Fibroblast of the aortic adventitia (primary cell): ENCODE results near the gene MRPS14. TPM values are rescaled to one million over a fixed set of nuclear protein-coding genes. Genes with fewer than 3 reads are reported as not detected.
A peak's percentile ranks its signal among the peaks of the same experiment; 100 is the strongest.

Source experiments
- DNase-seq: peaks from one replicate; pipeline ENCODE4 v3.0.0-alpha.2; 2010; ENCODE audit warnings: low read depth
- H3K4me3 ChIP-seq: 2 replicates; pipeline ENCODE4 v1.5.1; 2011; ENCODE audit warnings: low read depth, mild to moderate bottlenecking, control low read depth, low read length, moderate library complexity
- CTCF ChIP-seq: IDR thresholded peaks from 2 replicates; pipeline ENCODE4 v1.5.1; 2011; ENCODE audit warnings: mild to moderate bottlenecking, low read length, control low read depth, inconsistent platforms; ENCODE audit not compliant: insufficient read depth
- total RNA-seq: library from RNA; depleted of rRNA; stranded (reverse); fragments of >200 nt; gene quantifications from 2 replicates; pipeline ENCODE4 v1.2.3, GENCODE V29; 2012; ENCODE audit warnings: low replicate concordance

Gene MRPS14
- total RNA-seq, 1 donor = 29.5 TPM

GRCh38 chr1:174989536-174990220 is 33.5 kb downstream of the MRPS14 start:
- no peak for TF ChIP-seq CTCF
- DNase-seq = no peak
- H3K4me3 ChIP-seq = no peak overlapping the region

DNA sequence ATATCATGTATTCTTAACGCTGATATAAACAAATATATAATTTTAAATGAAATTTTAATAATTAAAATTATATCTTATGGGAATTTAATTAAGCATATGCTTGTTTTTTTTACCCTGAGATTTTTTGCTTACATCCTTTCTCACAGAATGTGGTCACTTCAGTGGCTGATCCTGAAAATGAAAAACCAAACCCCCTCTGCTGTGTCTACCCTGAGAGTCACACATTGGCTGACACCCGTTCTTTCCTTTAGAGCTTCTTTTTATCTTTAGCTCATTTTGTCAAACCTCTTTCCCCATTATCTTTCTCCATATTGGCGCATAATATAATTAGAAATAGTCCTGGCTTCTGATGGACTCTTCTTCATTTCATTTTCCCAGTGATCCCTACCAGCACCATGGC is 34.2 kb downstream of the MRPS14 start:
- no peak for TF ChIP-seq CTCF
- no peak for DNase-seq

GRCh38 chr1:174988539-174988938 is 34.7 kb downstream of the MRPS14 start:
- no peak overlapping the region for H3K4me3 ChIP-seq
- TF ChIP-seq CTCF = no peak
- DNase-seq = no peak

More for the DNA sequence above, 34.2 kb downstream of the MRPS14 start:
- no peak overlapping the region for H3K4me3 ChIP-seq

DNA sequence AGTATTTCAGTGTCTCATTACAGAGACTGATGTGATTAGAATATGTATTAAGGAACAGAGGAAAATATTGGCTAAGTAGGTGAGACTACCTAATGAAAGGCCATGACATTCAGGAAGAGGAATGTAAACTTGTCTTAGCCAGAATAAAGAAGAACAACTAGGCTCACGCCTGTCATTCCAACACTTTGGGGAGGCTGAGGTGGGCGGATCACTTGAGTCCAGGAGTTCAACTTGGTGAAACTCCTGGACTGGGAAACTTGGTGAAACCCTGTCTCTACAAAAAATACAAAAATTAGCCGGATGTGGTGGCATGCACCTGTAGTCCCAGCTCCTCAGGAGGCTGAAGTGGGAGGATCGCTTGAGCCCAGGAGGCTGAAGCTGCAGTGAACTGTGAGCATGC is 38.3 kb downstream of the MRPS14 start:
- no peak overlapping the region for H3K4me3 ChIP-seq
- no peak for DNase-seq
- TF ChIP-seq CTCF = no peak

DNA sequence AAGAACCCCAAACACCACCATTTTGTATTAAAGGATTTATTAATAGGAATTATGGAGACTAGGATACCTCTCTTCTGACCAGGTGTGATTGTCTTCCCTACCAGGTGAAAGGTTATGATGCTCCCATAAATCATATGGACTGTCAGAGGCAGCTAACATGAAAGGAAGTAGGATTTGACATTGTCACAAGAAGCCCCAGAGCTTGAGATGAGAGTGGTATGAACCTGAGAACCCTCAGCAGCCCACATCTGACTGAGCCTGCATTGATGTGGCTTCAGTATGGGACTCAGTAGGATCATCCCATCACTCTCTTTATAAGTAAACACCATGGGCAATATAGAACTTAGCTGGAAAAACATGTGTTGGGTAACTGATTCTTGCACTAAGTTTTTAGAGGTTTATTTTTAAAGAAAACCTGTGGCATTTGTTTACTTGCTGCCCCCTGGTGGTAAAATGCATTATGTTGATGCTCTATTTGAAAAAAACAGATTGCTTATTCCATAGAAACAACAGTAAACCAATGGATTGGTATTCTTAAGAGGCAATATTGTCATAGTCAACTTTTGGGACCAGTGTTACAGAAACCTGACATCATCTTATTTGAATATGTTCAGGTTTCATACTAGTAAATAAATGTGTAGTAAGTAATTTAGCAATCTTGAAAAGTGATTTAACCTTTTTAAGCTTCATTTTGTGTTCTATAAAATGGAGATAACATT is 40.1 kb downstream of the MRPS14 start:
- TF ChIP-seq CTCF = peak; percentile 55
- DNase-seq = peak; percentile 72
- H3K4me3 ChIP-seq = no peak overlapping the region

DNA sequence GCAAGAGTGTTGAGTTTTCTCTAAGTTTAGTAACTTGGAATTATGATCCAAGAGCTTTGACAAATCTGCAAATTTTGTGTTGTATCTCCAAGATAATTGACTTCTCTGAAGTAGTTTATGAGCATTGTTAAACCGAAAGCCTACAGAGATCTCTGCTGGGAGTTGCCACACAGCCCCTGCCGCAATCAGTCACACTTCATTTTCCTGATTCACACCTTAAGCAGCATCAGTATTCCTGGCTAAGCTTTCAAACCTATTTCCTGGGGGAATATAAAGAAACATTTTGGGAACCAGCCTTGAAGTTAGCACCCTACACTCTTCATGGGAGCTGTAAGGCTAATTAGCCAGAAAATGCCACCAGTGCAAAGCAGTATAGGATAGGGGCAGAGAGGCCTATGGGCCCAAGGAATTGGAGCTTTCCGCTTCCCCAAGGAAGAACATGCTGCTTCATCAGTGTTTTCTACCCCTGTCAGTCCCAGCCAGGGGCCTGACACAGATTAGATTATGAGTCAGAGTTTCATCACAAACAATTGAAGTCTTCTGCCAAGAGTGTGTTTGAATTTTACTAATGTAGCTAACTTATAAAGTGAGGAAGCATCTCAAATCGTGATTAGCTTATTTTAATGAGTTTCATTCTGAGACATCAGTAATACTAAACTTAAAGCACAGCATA is 46.7 kb downstream of the MRPS14 start:
- no peak for TF ChIP-seq CTCF
- DNase-seq = peak; percentile 49
- no peak overlapping the region for H3K4me3 ChIP-seq
